Stomach (tissue), 4 donors: ENCODE measurements around the gene KRT80.

Experiments used
- CTCF ChIP-seq, 7 experiments: fragments of 450-650 bp in 4 of 7; fragments of 200-600 bp in 3 of 7; sonication (generic) in 3 of 7; IDR thresholded peaks; one replicate each; pipeline ENCODE4 v1.5.1; 2016 to 2019; ENCODE audit warnings: antibody characterized with exemption in 7 of 7, control low read depth in 2 of 7, mild to moderate bottlenecking in 1 of 7
- POLR2AphosphoS5 ChIP-seq, 3 donors: sonication (generic); formaldehyde crosslinking; IDR thresholded peaks; one replicate each; pipeline ENCODE4 v1.6.1; 2016; ENCODE audit warnings: antibody characterized with exemption in 3 of 3

DNA sequence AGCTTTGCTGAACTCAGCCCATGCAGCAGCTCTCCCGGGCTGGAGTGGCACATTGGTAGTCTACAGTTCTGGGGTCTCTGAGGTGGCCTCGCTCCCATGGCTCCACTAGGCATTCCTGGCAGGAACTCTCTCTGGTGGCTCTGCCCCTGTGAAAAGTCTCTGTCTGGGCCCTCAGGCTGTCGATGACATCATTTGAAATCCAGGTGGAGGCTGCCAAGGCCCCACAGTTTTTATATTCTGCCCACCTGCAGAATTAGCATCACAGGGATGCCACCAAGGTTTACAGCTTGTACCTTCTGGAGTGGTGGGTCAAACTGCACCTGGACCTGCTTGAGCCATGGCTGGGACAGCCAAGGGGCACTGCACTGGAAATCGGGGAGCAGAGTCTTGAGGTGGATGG lies 31.6 kb downstream of the KRT80 start:
- TF ChIP-seq CTCF (IDR thresholded peaks at IDR 0.05) (no peak), POLR2AphosphoS5 (IDR thresholded peaks at IDR 0.05) (no peak)
